HepG2 (cell line): ENCODE measurements around the gene MYLK2. TPM values are rescaled to one million over a fixed set of nuclear protein-coding genes. Genes with fewer than 3 reads are reported as not detected.
A peak's percentile ranks its signal among the peaks of the same experiment; 100 is the strongest.

Experiments used
- AGO1 ChIP-seq: fragments of 200-400 bp; formaldehyde crosslinking; IDR thresholded peaks from 2 replicates; pipeline ENCODE4 v1.6.1; 2017; ENCODE audit warnings: mild to moderate bottlenecking, low read depth, low read length, moderate library complexity; ENCODE audit not compliant: poor library complexity, severe bottlenecking
- AGO2 ChIP-seq: fragments of 200-400 bp; formaldehyde crosslinking; optimal IDR thresholded peaks from 2 replicates; pipeline ENCODE3; 2017; ENCODE audit warnings: mild to moderate bottlenecking, low read depth, low read length, moderate library complexity
- E2F5 ChIP-seq: sonication (generic); formaldehyde crosslinking; conservative IDR thresholded peaks from 2 replicates; pipeline ENCODE4 v1.4.0; 2020; ENCODE audit warnings: missing genetic modification reagents
- HOXA7 ChIP-seq: sonication (generic); formaldehyde crosslinking; IDR thresholded peaks from 2 replicates; pipeline ENCODE4 v1.8.1; 2022; ENCODE audit warnings: mild to moderate bottlenecking, missing genetic modification reagents, moderate library complexity
- KIAA2018 ChIP-seq: sonication (generic); formaldehyde crosslinking; IDR thresholded peaks from 2 replicates; pipeline ENCODE4 v1.5.0; 2020; ENCODE audit warnings: mild to moderate bottlenecking, missing genetic modification reagents, borderline replicate concordance
- SOX13 ChIP-seq, 3 experiments: fragments of 450-650 bp in 1 of 3; sonication (generic) in 1 of 3; formaldehyde crosslinking in 1 of 3; IDR thresholded peaks in 2 of 3; conservative IDR thresholded peaks in 1 of 3; 2 replicates each; pipeline versions ENCODE4 v1.5.0 to v1.6.1; 2016 to 2020; ENCODE audit warnings: antibody characterized with exemption in 1 of 3, mild to moderate bottlenecking in 1 of 3, missing compliant biosample characterization in 1 of 3, missing genetic modification reagents in 1 of 3, moderate library complexity in 1 of 3
- YEATS4 ChIP-seq: sonication (generic); formaldehyde crosslinking; IDR thresholded peaks from 2 replicates; pipeline ENCODE4 v1.4.0; 2020; ENCODE audit warnings: missing genetic modification reagents, borderline replicate concordance
- ZBTB1 ChIP-seq: sonication (generic); formaldehyde crosslinking; IDR thresholded peaks from 2 replicates; pipeline ENCODE4 v1.4.0; 2020; ENCODE audit warnings: missing genetic modification reagents, borderline replicate concordance
- ZNF484 ChIP-seq: sonication (generic); formaldehyde crosslinking; IDR thresholded peaks from 2 replicates; pipeline ENCODE4 v1.5.1; 2020; ENCODE audit warnings: mild to moderate bottlenecking, low read depth, missing genetic modification reagents, borderline replicate concordance
- ZNF563 ChIP-seq: sonication (generic); formaldehyde crosslinking; IDR thresholded peaks from 2 replicates; pipeline ENCODE4 v1.8.0; 2022; ENCODE audit warnings: mild to moderate bottlenecking, moderate library complexity, missing genetic modification reagents
- ZNF609 ChIP-seq: sonication (generic); formaldehyde crosslinking; IDR thresholded peaks from 2 replicates; pipeline ENCODE4 v1.4.0; 2020; ENCODE audit warnings: mild to moderate bottlenecking, missing genetic modification reagents, borderline replicate concordance
- ZNF614 ChIP-seq: IDR thresholded peaks from 2 replicates; pipeline ENCODE4 v1.6.1; 2018; ENCODE audit warnings: missing biosample characterization, missing genetic modification reagents, inconsistent platforms, borderline replicate concordance
- polyA plus RNA-seq, 8 experiments: library from polyadenylated mRNA; depleted of rRNA in 3 of 8; stranded (reverse) in 7 of 8; unstranded in 1 of 8; fragments of >200 nt; fragmentation: Illumina TruSeq in 4 of 8; extraction: Trizol in 4 of 8; gene quantifications; 2 replicates each; pipeline versions ENCODE4 v1.2.1 to v1.2.3, GENCODE V29; 2011 to 2016; ENCODE audit warnings: low read depth in 4 of 8, missing spikeins in 1 of 8, mixed read lengths in 1 of 8; ENCODE audit not compliant: insufficient read depth in 1 of 8
- total RNA-seq, 5 experiments: library from RNA; depleted of rRNA; stranded (reverse); fragments of >200 nt; fragmentation: Illumina TruSeq; extraction: Trizol; gene quantifications; 2 replicates each; pipeline ENCODE4 v1.2.3, GENCODE V29; 2016; ENCODE audit warnings: low read depth in 1 of 5

Gene MYLK2
- total and polyA plus RNA-seq, 2 of the 13 experiments (the other 11 are each of a cell fraction or from before 2014, with no cell fraction given): 0.27 TPM; not detected in 1

GRCh38 chr20:31861385-31862156 is 42.4 kb downstream of the MYLK2 start (continued):
- no peak for TF ChIP-seq KIAA2018 (CRISPR knock-in tag)
- TF ChIP-seq AGO1: no peak
- TF ChIP-seq ZBTB1: no peak
- no peak for TF ChIP-seq HOXA7 (CRISPR knock-in tag)
- peak; percentile 30; the same call in 1 of the 2 replicates for TF ChIP-seq YEATS4
- TF ChIP-seq E2F5 (CRISPR knock-in tag): no peak; the same call in 1 of the 2 replicates
- TF ChIP-seq AGO2: no peak
- TF ChIP-seq ZNF609 (CRISPR knock-in tag): no peak
- no peak for TF ChIP-seq ZNF563 (CRISPR knock-in tag)
- no peak for TF ChIP-seq ZNF614
- no peak for TF ChIP-seq ZNF484 (CRISPR knock-in tag)
- no peak for TF ChIP-seq SOX13 (IDR thresholded peaks at IDR 0.05)
- TF ChIP-seq SOX13 (CRISPR knock-in tag; conservative IDR thresholded peaks at IDR 0.05 in 1 of 2, IDR thresholded peaks at IDR 0.05 in 1 of 2): no peak
